ENCODE results near the gene KCTD12. TPM values are rescaled to one million over a fixed set of nuclear protein-coding genes. Genes with fewer than 3 reads are reported as not detected.

KCTD12 gene
- polyA plus RNA-seq, 1 donor (not counting 4 experiments of a cell fraction or from before 2014, with no cell fraction given): 18.9 TPM

- Histone ChIP-seq H3K36me3 (ENCODE audit: control insufficient read depth in 2 of 2, extremely low read depth in 1 of 2, insufficient read depth in 2 of 2, low read length in 2 of 2) (no peaks in the 10 kb centered on the region), H3K27me3 (ENCODE audit: control insufficient read depth, extremely low read depth, insufficient read depth, low read length) (no peaks in the 10 kb centered on the region), H3K9me3 (ENCODE audit: control insufficient read depth, low read depth, low read length) (no peaks in the 10 kb centered on the region), H3K9ac (ENCODE audit: control insufficient read depth, extremely low read depth, insufficient read depth, low read length) (peak overlapping the region; percentile 62), H3K79me2 (ENCODE audit: control insufficient read depth, insufficient read depth, low read length) (no peaks in the 10 kb centered on the region), H3K4me2 (ENCODE audit: control insufficient read depth, extremely low read depth, insufficient read depth, low read depth, low read length) (peak overlapping the region; percentile 73), H3K27ac (ENCODE audit: control insufficient read depth, insufficient read depth, low read length) (peak overlapping the region; percentile 97), H3K4me3 (ENCODE audit: control insufficient read depth in 2 of 3, extremely low read depth in 1 of 3, insufficient read depth in 2 of 3, low read depth in 1 of 3, low read length in 3 of 3) (no peak overlapping the region), H4K20me1 (ENCODE audit: control insufficient read depth, extremely low read depth, insufficient read depth, low read length) (no peaks in the 10 kb centered on the region), H2AFZ (ENCODE audit: control insufficient read depth, low read length) (peak overlapping the region; percentile 38), H3K4me1 (ENCODE audit: control insufficient read depth, extremely low read depth, insufficient read depth, low read length) (peaks cover 44% of the 10 kb centered on the region), H3K9me1 (ENCODE audit: control insufficient read depth, extremely low read depth, insufficient read depth, low read length) (no peaks in the 10 kb centered on the region)
- DNase-seq (ENCODE audit: low read depth, low spot score) (no peak), FAIRE-seq (no peak)
- TF ChIP-seq EZH2 (IDR thresholded peaks at IDR 0.05; ENCODE audit: low read length) (no peak), CTCF (optimal IDR thresholded peaks at IDR 0.05 in 1 of 3, IDR thresholded peaks at IDR 0.05 in 1 of 3, conservative IDR thresholded peaks at IDR 0.05 in 1 of 3; ENCODE audit: extremely low read depth in 1 of 3, insufficient read depth in 2 of 3, low read length in 3 of 3) (no peak)
- dilution Hi-C loops (cut with MboI; ENCODE audit: extremely low pct_ligation_motif_present, low sequenced_read_pairs): no loop called here
Measured at GRCh38 chr13:76853921-76854608, 32.1 kb downstream of the KCTD12 start.

- Histone ChIP-seq H4K20me1 (ENCODE audit: control insufficient read depth, extremely low read depth, insufficient read depth, low read length) (no peaks in the 10 kb centered on the region), H3K27ac (ENCODE audit: control insufficient read depth, insufficient read depth, low read length) (peak overlapping the region; percentile 97), H3K4me2 (ENCODE audit: control insufficient read depth, extremely low read depth, insufficient read depth, low read depth, low read length) (peak overlapping the region; percentile 73), H3K4me1 (ENCODE audit: control insufficient read depth, extremely low read depth, insufficient read depth, low read length) (peaks cover 44% of the 10 kb centered on the region), H2AFZ (ENCODE audit: control insufficient read depth, low read length) (peak overlapping the region; percentile 38), H3K36me3 (ENCODE audit: control insufficient read depth in 2 of 2, extremely low read depth in 1 of 2, insufficient read depth in 2 of 2, low read length in 2 of 2) (no peaks in the 10 kb centered on the region), H3K9ac (ENCODE audit: control insufficient read depth, extremely low read depth, insufficient read depth, low read length) (peak overlapping the region; percentile 62), H3K4me3 (ENCODE audit: control insufficient read depth in 2 of 3, extremely low read depth in 1 of 3, insufficient read depth in 2 of 3, low read depth in 1 of 3, low read length in 3 of 3) (no peak overlapping the region), H3K79me2 (ENCODE audit: control insufficient read depth, insufficient read depth, low read length) (no peaks in the 10 kb centered on the region), H3K9me1 (ENCODE audit: control insufficient read depth, extremely low read depth, insufficient read depth, low read length) (no peaks in the 10 kb centered on the region), H3K27me3 (ENCODE audit: control insufficient read depth, extremely low read depth, insufficient read depth, low read length) (no peaks in the 10 kb centered on the region), H3K9me3 (ENCODE audit: control insufficient read depth, low read depth, low read length) (no peaks in the 10 kb centered on the region)
- dilution Hi-C loops (cut with MboI; ENCODE audit: extremely low pct_ligation_motif_present, low sequenced_read_pairs): no loop called here
- FAIRE-seq: peak; percentile 91
- TF ChIP-seq EZH2 (IDR thresholded peaks at IDR 0.05; ENCODE audit: low read length): no peak
- no peak for TF ChIP-seq CTCF (optimal IDR thresholded peaks at IDR 0.05 in 1 of 3, IDR thresholded peaks at IDR 0.05 in 1 of 3, conservative IDR thresholded peaks at IDR 0.05 in 1 of 3; ENCODE audit: extremely low read depth in 1 of 3, insufficient read depth in 2 of 3, low read length in 3 of 3)
- no peak for DNase-seq (ENCODE audit: low read depth, low spot score)
Measured at GRCh38 chr13:76853481-76853880, 32.7 kb downstream of the KCTD12 start.
